Spleen (tissue), 11 donors: Measurements from ENCODE around the gene PCDHB14. TPM values are rescaled to one million over a fixed set of nuclear protein-coding genes. Genes with fewer than 3 reads are reported as not detected.
"Not testable (repeated sequence)": the region's sequence is repeated elsewhere in the genome, so short reads cannot be mapped to it uniquely, and the experiment has no call there.

Experiments used
- DNase-seq: peaks from one replicate; pipeline ENCODE4 v3.0.0-alpha.2; 2020
- H3K27ac ChIP-seq, 8 donors: fragments of 200-600 bp; sonication (generic) in 7 of 8; 1 replicate in 4 of 8; 2 replicates in 4 of 8; pipeline versions ENCODE4 v1.5.0 to v1.8.0; 2016 to 2021; ENCODE audit warnings: inconsistent platforms in 4 of 8, mild to moderate bottlenecking in 4 of 8, moderate library complexity in 1 of 8
- H3K27me3 ChIP-seq, 7 donors: fragments of 200-600 bp; sonication (generic) in 6 of 7; replicated peaks in 1 of 7; 1 replicate in 4 of 7; 2 replicates in 3 of 7; pipeline versions ENCODE4 v1.5.0 to v1.8.0; 2016 to 2021; ENCODE audit warnings: inconsistent platforms in 3 of 7, mild to moderate bottlenecking in 1 of 7
- H3K36me3 ChIP-seq, 6 donors: fragments of 200-600 bp; sonication (generic) in 5 of 6; 1 replicate in 4 of 6; 2 replicates in 2 of 6; pipeline versions ENCODE4 v1.5.0 to v1.8.0; 2016 to 2021; ENCODE audit warnings: inconsistent platforms in 2 of 6
- H3K4me1 ChIP-seq, 6 donors: fragments of 200-600 bp; sonication (generic) in 5 of 6; 1 replicate in 3 of 6; 2 replicates in 3 of 6; pipeline versions ENCODE4 v1.5.0 to v1.8.0; 2016 to 2021; ENCODE audit warnings: inconsistent platforms in 3 of 6
- H3K4me3 ChIP-seq, 8 donors: fragments of 200-600 bp; sonication (generic) in 7 of 8; 1 replicate in 4 of 8; 2 replicates in 4 of 8; pipeline versions ENCODE4 v1.5.0 to v1.8.0; 2016 to 2021; ENCODE audit warnings: inconsistent platforms in 4 of 8, mild to moderate bottlenecking in 4 of 8, moderate library complexity in 2 of 8
- H3K9me3 ChIP-seq, 8 donors: fragments of 200-600 bp; sonication (generic) in 7 of 8; 1 replicate in 4 of 8; 2 replicates in 4 of 8; pipeline versions ENCODE4 v1.5.0 to v1.8.0; 2016 to 2021; ENCODE audit warnings: inconsistent platforms in 4 of 8
- POLR2A ChIP-seq, 3 donors: fragments of 450-650 bp; IDR thresholded peaks; one replicate each; pipeline ENCODE4 v1.5.1; 2017; ENCODE audit warnings: antibody characterized with exemption in 3 of 3, mild to moderate bottlenecking in 1 of 3
- POLR2AphosphoS5 ChIP-seq, 3 donors: sonication (generic); formaldehyde crosslinking; IDR thresholded peaks; one replicate each; pipeline ENCODE4 v1.5.1; 2017; ENCODE audit warnings: antibody characterized with exemption in 3 of 3
- WGBS, 5 donors: extraction: QIAGEN DNeasy Blood & Tissue Kit in 3 of 5; methylation state at CpG; one replicate each; pipeline versions ENCODE4 v1.1.5 to v1.1.7; 2013 to 2018; 5-methylcytosine and 5-hydroxymethylcytosine counted together
- intact Hi-C: fragments of 100-400 bp; cut with DNase I; formaldehyde crosslinking; loops from one replicate; pipeline ENCODE4 v1.15.0; 2023; ENCODE audit warnings: low total_unique reads
- polyA plus RNA-seq, 3 donors: library from polyadenylated mRNA; stranded (reverse); fragments of 200-250 nt; gene quantifications; one replicate each; pipeline ENCODE4 v1.2.1, GENCODE V29; 2013
- total RNA-seq, 7 donors: library from RNA; depleted of rRNA in 3 of 7; stranded (reverse); fragments of >200 nt in 3 of 7; fragmentation: NEBNext Ultra II Directional in 4 of 7; extraction: Animal tissue kit (Norgen Biotek cat#: 25700) in 4 of 7; gene quantifications; one replicate each; pipeline versions ENCODE4 v1.1.0 to v1.2.1, GENCODE V29; 2016 to 2021
- TF ChIP-seq, protein P1 (sequence below), 11 experiments: fragments of 200-600 bp in 7 of 11; fragments of 450-650 bp in 4 of 11; sonication (generic) in 4 of 11; IDR thresholded peaks in 8 of 11; conservative IDR thresholded peaks in 3 of 11; 1 replicate in 7 of 11; 2 replicates in 4 of 11; pipeline versions ENCODE4 v1.4.0 to v1.8.0; 2016 to 2021; ENCODE audit warnings: antibody characterized with exemption in 11 of 11, inconsistent platforms in 4 of 11, mild to moderate bottlenecking in 1 of 11
- donor health status: healthy with polysubstance abuse.
- donor health status: DM: no; HTN: no; CAD: no; lungs with moderate emphysema.
- donor health status: DM: no; HTN: no; CAD: no.
- donor health status: Bipolar disorder and iron deficiency.
- donor health status: healthy.
- donor health status: DM: no; HTN: no; CAD: no.
- donor health status: DM: yes; HTN: yes; CAD: no.

The PCDHB14 gene
- total and polyA plus RNA-seq, 10 donors, result 0.27 to 5.9 (median 2.4) TPM

DNA sequence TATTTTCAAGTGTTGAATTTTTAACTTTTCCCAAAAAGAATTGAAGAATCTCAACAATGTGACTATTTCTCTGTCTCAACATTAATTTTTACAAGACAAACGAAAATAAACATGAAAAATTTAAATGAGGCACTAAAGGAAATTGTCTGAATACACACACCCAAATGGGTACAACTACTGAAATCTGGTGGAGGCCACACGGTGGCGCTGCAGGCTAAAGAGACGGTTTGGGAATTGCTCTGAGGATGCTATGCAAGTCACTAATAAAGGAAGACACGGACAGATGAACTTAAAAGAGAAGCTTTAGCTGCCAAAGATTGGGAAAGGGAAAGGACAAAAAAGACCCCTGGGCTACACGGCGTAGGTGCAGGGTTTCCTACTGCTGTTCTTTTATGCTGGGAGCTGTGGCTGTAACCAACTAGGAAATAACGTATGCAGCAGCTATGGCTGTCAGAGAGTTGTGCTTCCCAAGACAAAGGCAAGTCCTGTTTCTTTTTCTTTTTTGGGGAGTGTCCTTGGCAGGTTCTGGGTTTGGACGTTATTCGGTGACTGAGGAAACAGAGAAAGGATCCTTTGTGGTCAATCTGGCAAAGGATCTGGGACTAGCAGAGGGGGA is 30.9 kb upstream of the PCDHB14 start, which contains the start of gene PCDHB10:
Gene PCDHB10, plus strand, starts transcription at position 244 of the 616 bp plus-strand sequence. Its CDS starts 200 bp downstream, at position 444.
- DNase-seq, result no peak
- H3K9me3 ChIP-seq, result peaks cover 0 to 90% (median 71%) of the 10 kb centered on the region in 8 donors

DNA sequence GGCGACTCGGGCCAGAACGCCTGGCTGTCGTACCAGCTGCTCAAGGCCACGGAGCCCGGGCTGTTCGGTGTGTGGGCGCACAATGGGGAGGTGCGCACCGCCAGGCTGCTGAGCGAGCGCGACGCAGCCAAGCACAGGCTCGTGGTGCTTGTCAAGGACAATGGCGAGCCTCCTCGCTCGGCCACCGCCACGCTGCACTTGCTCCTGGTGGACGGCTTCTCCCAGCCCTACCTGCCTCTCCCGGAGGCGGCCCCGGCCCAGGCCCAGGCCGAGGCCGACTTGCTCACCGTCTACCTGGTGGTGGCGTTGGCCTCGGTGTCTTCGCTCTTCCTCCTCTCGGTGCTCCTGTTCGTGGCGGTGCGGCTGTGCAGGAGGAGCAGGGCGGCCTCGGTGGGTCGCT is 28.8 kb upstream of the PCDHB14 start:
- DNase-seq, H3K27ac ChIP-seq, H3K4me3 ChIP-seq, H3K36me3 ChIP-seq, H3K4me1 ChIP-seq, intact Hi-C loops: not testable (repeated sequence)
- Histone ChIP-seq H3K27me3 (peaks cover 0 to 61% (median 0%) of the 10 kb centered on the region in 7 donors), H3K9me3 (peaks cover 0 to 94% (median 78%) of the 10 kb centered on the region in 8 donors)
- 30 to 46% (median 33%) methylated on average over 3 to 33 of the region's 37 CpGs for WGBS, 5 donors

More for the DNA sequence above, 30.9 kb upstream of the PCDHB14 start, which contains the start of gene PCDHB10:
- H3K4me1 ChIP-seq, result no peaks in the 10 kb centered on the region
- H3K27ac ChIP-seq, result no peak within 1 kb of the TSS
- H3K4me3 ChIP-seq, result no peak within 1 kb of the TSS
- 6 to 15% (median 11%) methylated on average over 10 of the region's 10 CpGs for WGBS, 5 donors
- intact Hi-C loops, result no loop called here
- H3K27me3 ChIP-seq, result peaks cover 0 to 62% (median 0%) of the 10 kb centered on the region in 7 donors
- no peak for TF ChIP-seq POLR2A (IDR thresholded peaks at IDR 0.05)
- TF ChIP-seq, protein P1, sequence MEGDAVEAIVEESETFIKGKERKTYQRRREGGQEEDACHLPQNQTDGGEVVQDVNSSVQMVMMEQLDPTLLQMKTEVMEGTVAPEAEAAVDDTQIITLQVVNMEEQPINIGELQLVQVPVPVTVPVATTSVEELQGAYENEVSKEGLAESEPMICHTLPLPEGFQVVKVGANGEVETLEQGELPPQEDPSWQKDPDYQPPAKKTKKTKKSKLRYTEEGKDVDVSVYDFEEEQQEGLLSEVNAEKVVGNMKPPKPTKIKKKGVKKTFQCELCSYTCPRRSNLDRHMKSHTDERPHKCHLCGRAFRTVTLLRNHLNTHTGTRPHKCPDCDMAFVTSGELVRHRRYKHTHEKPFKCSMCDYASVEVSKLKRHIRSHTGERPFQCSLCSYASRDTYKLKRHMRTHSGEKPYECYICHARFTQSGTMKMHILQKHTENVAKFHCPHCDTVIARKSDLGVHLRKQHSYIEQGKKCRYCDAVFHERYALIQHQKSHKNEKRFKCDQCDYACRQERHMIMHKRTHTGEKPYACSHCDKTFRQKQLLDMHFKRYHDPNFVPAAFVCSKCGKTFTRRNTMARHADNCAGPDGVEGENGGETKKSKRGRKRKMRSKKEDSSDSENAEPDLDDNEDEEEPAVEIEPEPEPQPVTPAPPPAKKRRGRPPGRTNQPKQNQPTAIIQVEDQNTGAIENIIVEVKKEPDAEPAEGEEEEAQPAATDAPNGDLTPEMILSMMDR (IDR thresholded peaks at IDR 0.05 in 8 of 11, conservative IDR thresholded peaks at IDR 0.05 in 3 of 11), result peak in 2 of 11 experiments; percentile 14 to 17
- H3K36me3 ChIP-seq, result no peaks in the 10 kb centered on the region

DNA sequence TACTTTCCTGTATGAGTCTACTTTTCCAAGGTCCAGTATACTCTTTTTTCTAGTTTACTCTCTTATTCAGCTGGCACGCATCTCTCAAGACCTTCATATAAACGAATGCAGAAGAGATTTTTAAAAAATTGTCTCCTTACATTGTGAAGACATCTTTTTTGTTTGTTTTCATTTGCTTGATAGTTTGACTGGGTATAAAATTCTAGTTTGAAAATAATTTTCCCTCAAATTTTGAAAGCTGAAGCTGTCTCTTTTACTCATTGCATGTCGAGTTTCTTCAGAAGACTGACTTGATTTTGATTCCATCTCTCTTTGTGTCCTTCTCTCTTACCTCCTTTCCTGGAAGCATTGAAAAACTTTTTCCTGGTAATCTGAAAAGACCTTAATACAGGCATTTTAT is 26.8 kb upstream of the PCDHB14 start:
- DNase-seq, result no peak
- H3K4me1 ChIP-seq, result no peaks in the 10 kb centered on the region
- WGBS, 5 donors, result 29 to 48% (median 42%) methylated on average over 3 of the region's 3 CpGs
- H3K4me3 ChIP-seq, result no peak overlapping the region
- H3K36me3 ChIP-seq, result no peaks in the 10 kb centered on the region
- peaks cover 0 to 93% (median 78%) of the 10 kb centered on the region in 8 donors for H3K9me3 ChIP-seq
- H3K27me3 ChIP-seq, result peaks cover 0 to 59% (median 0%) of the 10 kb centered on the region in 7 donors
- H3K27ac ChIP-seq, result no peak overlapping the region
- intact Hi-C loops, result no loop called here
- no peak for TF ChIP-seq POLR2AphosphoS5 (IDR thresholded peaks at IDR 0.05)
- no peak for TF ChIP-seq POLR2A (IDR thresholded peaks at IDR 0.05)
- TF ChIP-seq, protein P1 (IDR thresholded peaks at IDR 0.05 in 8 of 11, conservative IDR thresholded peaks at IDR 0.05 in 3 of 11), result no peak

DNA sequence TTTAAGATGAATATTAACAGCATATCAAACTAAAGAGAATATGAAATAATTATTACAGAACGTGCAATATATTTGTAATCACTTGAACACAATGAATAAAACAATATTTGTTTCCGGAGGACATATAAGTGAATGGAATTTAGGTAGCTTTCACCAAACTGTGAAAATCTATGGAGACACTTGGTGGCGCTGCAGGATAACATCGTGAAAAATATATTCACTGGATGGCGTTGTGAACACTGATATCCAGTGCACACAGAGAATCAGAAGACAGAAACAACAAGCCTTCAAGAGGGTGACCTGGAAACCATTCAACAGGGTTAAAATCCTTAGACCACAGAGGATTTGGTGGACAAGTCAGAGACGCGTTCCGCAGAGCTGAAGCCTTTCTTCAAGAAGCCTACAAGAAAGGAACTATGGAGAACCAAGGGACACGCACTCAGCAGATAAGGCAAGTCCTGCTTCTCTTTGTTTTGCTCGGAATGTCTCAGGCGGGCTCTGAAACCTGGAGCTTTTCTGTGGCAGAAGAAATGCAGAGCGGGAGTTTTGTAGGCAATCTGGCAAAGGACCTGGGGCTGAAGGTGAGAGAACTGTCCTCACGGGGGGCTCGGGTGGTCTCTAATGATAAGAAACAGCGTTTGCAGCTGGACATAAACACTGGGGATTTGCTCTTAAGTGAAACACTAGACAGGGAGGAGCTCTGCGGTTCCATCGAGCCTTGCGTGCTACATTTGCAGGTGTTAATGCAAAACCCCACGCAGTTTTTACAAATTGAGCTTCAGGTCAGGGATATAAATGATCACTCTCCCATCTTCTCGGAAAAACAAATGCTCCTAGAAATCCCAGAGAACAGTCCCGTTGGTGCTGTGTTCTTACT is 23.5 kb upstream of the PCDHB14 start, which contains the start of gene PCDHB11:
Gene PCDHB11, plus strand, starts transcription at position 269 of the 877 bp plus-strand sequence. Its CDS starts 148 bp downstream, at position 417.
- no peak within 1 kb of the TSS for H3K27ac ChIP-seq
- H3K4me3 ChIP-seq, result peak within 1 kb of the TSS in 1 of 8 donors; percentile 3
- TF ChIP-seq, protein P1 (IDR thresholded peaks at IDR 0.05 in 8 of 11, conservative IDR thresholded peaks at IDR 0.05 in 3 of 11), result no peak
- no peak for TF ChIP-seq POLR2A (IDR thresholded peaks at IDR 0.05)
- no peak for TF ChIP-seq POLR2AphosphoS5 (IDR thresholded peaks at IDR 0.05)
- no peaks in the 10 kb centered on the region for H3K4me1 ChIP-seq
- no peaks in the 10 kb centered on the region for H3K36me3 ChIP-seq
- H3K27me3 ChIP-seq, result peaks cover 0 to 63% (median 0%) of the 10 kb centered on the region in 7 donors
- 29 to 45% (median 38%) methylated on average over 21 of the region's 21 CpGs for WGBS, 5 donors
- peaks cover 0 to 95% (median 85%) of the 10 kb centered on the region in 8 donors for H3K9me3 ChIP-seq
- intact Hi-C loops, result no loop called here
- no peak for DNase-seq

DNA sequence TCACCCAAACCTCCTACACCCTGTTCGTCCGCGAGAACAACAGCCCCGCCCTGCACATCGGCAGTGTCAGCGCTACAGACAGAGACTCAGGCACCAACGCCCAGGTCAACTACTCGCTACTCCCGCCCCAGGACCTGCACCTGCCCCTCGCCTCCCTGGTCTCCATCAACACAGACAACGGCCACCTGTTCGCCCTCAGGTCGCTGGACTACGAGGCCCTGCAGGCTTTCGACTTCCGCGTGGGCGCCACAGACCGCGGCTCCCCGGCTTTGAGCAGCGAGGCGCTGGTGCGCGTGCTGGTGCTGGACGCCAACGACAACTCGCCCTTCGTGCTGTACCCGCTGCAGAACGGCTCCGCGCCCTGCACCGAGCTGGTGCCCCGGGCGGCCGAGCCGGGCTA is 22.0 kb upstream of the PCDHB14 start:
- Histone ChIP-seq H3K9me3 (peaks cover 0 to 94% (median 71%) of the 10 kb centered on the region in 8 donors), H3K27me3 (peaks cover 0 to 61% (median 0%) of the 10 kb centered on the region in 7 donors)
- H3K4me1 ChIP-seq, H3K36me3 ChIP-seq, H3K4me3 ChIP-seq, intact Hi-C loops, H3K27ac ChIP-seq, DNase-seq: not testable (repeated sequence)
- whole genome bisulfite sequencing, 5 donors, result 31 to 43% (median 42%) methylated on average over 7 to 29 of the region's 38 CpGs

DNA sequence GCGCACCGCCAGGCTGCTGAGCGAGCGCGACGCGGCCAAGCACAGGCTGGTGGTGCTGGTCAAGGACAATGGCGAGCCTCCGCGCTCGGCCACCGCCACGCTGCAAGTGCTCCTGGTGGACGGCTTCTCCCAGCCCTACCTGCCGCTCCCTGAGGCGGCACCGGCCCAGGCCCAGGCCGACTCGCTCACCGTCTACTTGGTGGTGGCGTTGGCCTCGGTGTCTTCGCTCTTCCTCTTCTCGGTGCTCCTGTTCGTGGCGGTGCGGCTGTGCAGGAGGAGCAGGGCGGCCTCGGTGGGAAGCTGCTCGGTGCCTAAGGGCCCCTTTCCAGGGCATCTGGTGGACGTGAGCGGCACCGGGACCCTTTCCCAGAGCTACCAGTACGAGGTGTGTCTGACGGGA is 21.5 kb upstream of the PCDHB14 start:
- H3K4me1 ChIP-seq, H3K4me3 ChIP-seq, intact Hi-C loops, H3K27ac ChIP-seq, DNase-seq, H3K36me3 ChIP-seq: not testable (repeated sequence)
- WGBS, 5 donors, result 32 to 37% (median 35%) methylated on average over 8 to 31 of the region's 35 CpGs
- Histone ChIP-seq H3K9me3 (peaks cover 0 to 94% (median 66%) of the 10 kb centered on the region in 8 donors), H3K27me3 (peaks cover 0 to 66% (median 0%) of the 10 kb centered on the region in 7 donors)
